ENCODE data around the gene SP4. TPM values are rescaled to one million over a fixed set of nuclear protein-coding genes. Genes with fewer than 3 reads are reported as not detected.

Gene SP4
- total RNA-seq, 2 experiments from 2014 or later, result 15.8 to 17.0 TPM

GRCh38 chr7:21463524-21463923, 35.6 kb downstream of the SP4 start:
- no peak overlapping the region for H3K27ac ChIP-seq (ENCODE audit: low read depth, low read length, poor library complexity, severe bottlenecking)
- no peak overlapping the region for H3K4me2 ChIP-seq (ENCODE audit: low read length)
- no peaks in the 10 kb centered on the region for H3K9me2 ChIP-seq (ENCODE audit: insufficient read depth, low read length)
- no peak for DNase-seq (ENCODE audit: low spot score)
- POLR2A ChIA-PET, result no interaction called here
- no peak for TF ChIP-seq EZH2phosphoT487 (IDR thresholded peaks at IDR 0.05; ENCODE audit: borderline replicate concordance, low read depth, low read length)
- TF ChIP-seq, protein P1, sequence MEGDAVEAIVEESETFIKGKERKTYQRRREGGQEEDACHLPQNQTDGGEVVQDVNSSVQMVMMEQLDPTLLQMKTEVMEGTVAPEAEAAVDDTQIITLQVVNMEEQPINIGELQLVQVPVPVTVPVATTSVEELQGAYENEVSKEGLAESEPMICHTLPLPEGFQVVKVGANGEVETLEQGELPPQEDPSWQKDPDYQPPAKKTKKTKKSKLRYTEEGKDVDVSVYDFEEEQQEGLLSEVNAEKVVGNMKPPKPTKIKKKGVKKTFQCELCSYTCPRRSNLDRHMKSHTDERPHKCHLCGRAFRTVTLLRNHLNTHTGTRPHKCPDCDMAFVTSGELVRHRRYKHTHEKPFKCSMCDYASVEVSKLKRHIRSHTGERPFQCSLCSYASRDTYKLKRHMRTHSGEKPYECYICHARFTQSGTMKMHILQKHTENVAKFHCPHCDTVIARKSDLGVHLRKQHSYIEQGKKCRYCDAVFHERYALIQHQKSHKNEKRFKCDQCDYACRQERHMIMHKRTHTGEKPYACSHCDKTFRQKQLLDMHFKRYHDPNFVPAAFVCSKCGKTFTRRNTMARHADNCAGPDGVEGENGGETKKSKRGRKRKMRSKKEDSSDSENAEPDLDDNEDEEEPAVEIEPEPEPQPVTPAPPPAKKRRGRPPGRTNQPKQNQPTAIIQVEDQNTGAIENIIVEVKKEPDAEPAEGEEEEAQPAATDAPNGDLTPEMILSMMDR (conservative IDR thresholded peaks at IDR 0.05; ENCODE audit: low read length), result no peak
- peaks cover 21% of the 10 kb centered on the region for H3K36me3 ChIP-seq (ENCODE audit: insufficient read depth, low read length)
- H4K20me1 ChIP-seq (ENCODE audit: insufficient read depth, low read length), result no peaks in the 10 kb centered on the region
- no peak overlapping the region for H3K4me3 ChIP-seq (ENCODE audit: low read depth, low read length, poor library complexity, severe bottlenecking)
- H3K79me2 ChIP-seq (ENCODE audit: insufficient read depth, low read depth, low read length), result no peaks in the 10 kb centered on the region
- H3K9me3 ChIP-seq (ENCODE audit: low read length), result no peaks in the 10 kb centered on the region
- intact Hi-C loops (cut with micrococcal nuclease; ENCODE audit: unreplicated experiment), result no loop called here
- H3K4me1 ChIP-seq (ENCODE audit: insufficient read depth, low read length, poor library complexity, severe bottlenecking), result no peaks in the 10 kb centered on the region
- CTCF ChIA-PET (ENCODE audit: unreplicated experiment), result no interaction called here
- BruUV-seq (replicated peaks), result no TSS peak
- no peak overlapping the region for H2AFZ ChIP-seq (ENCODE audit: low read length)

GRCh38 chr7:21468969-21469368, 41.1 kb downstream of the SP4 start:
- Histone ChIP-seq H3K4me1 (ENCODE audit: insufficient read depth, low read length, poor library complexity, severe bottlenecking) (no peaks in the 10 kb centered on the region), H3K4me3 (ENCODE audit: low read depth, low read length, poor library complexity, severe bottlenecking) (no peak overlapping the region), H4K20me1 (ENCODE audit: insufficient read depth, low read length) (no peaks in the 10 kb centered on the region), H3K9me2 (ENCODE audit: insufficient read depth, low read length) (no peaks in the 10 kb centered on the region), H3K79me2 (ENCODE audit: insufficient read depth, low read depth, low read length) (no peaks in the 10 kb centered on the region), H2AFZ (ENCODE audit: low read length) (no peak overlapping the region), H3K27ac (ENCODE audit: low read depth, low read length, poor library complexity, severe bottlenecking) (no peak overlapping the region), H3K36me3 (ENCODE audit: insufficient read depth, low read length) (peaks cover 6% of the 10 kb centered on the region), H3K4me2 (ENCODE audit: low read length) (no peak overlapping the region), H3K9me3 (ENCODE audit: low read length) (no peaks in the 10 kb centered on the region)
- no TSS peak for BruUV-seq (replicated peaks)
- ChIA-PET POLR2A (no interaction called here), CTCF (ENCODE audit: unreplicated experiment) (no interaction called here)
- intact Hi-C loops (cut with micrococcal nuclease; ENCODE audit: unreplicated experiment), result no loop called here
- DNase-seq (ENCODE audit: low spot score), result no peak
- TF ChIP-seq, protein P1 (conservative IDR thresholded peaks at IDR 0.05; ENCODE audit: low read length), result no peak
- no peak for TF ChIP-seq EZH2phosphoT487 (IDR thresholded peaks at IDR 0.05; ENCODE audit: borderline replicate concordance, low read depth, low read length)

DNA sequence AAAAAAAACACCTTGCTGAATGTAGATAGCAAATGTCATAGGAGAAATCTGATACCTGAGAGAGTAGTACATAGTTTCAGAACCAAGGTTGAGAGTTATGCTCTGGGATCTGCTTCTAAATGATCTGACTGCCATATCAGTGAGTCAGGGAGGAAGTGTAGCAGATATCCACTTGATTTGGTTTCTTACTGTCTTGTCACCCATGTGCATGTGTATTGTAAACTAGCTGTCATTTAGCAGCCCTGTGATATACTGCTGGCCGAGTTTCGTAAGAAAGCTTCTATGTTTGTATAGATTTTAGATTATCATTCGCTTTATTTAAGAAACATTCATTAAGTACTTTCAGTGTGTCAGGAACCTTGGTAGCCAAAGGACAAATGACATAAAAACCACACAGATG, 42.0 kb downstream of the SP4 start:
- intact Hi-C loops (cut with micrococcal nuclease; ENCODE audit: unreplicated experiment), result no loop called here
- H3K4me1 ChIP-seq (ENCODE audit: insufficient read depth, low read length, poor library complexity, severe bottlenecking), result no peaks in the 10 kb centered on the region
- BruUV-seq (replicated peaks), result no TSS peak
- no peaks in the 10 kb centered on the region for H3K79me2 ChIP-seq (ENCODE audit: insufficient read depth, low read depth, low read length)
- H3K27ac ChIP-seq (ENCODE audit: low read depth, low read length, poor library complexity, severe bottlenecking), result no peak overlapping the region
- no peaks in the 10 kb centered on the region for H3K9me2 ChIP-seq (ENCODE audit: insufficient read depth, low read length)
- H3K36me3 ChIP-seq (ENCODE audit: insufficient read depth, low read length), result peaks cover 6% of the 10 kb centered on the region
- no peaks in the 10 kb centered on the region for H3K9me3 ChIP-seq (ENCODE audit: low read length)
- ChIA-PET CTCF (ENCODE audit: unreplicated experiment) (no interaction called here), POLR2A (interaction anchor here (0.6 to 0.9 kb wide), 3 partner anchors 35 to 1070 kb away, joined by 3 to 5 read pairs (median 3); no protein-coding TSS in a partner anchor)
- H3K4me2 ChIP-seq (ENCODE audit: low read length), result no peak overlapping the region
- H2AFZ ChIP-seq (ENCODE audit: low read length), result no peak overlapping the region
- no peak for DNase-seq (ENCODE audit: low spot score)
- H3K4me3 ChIP-seq (ENCODE audit: low read depth, low read length, poor library complexity, severe bottlenecking), result no peak overlapping the region
- TF ChIP-seq EZH2phosphoT487 (IDR thresholded peaks at IDR 0.05; ENCODE audit: borderline replicate concordance, low read depth, low read length), result no peak
- TF ChIP-seq, protein P1 (conservative IDR thresholded peaks at IDR 0.05; ENCODE audit: low read length), result no peak
- H4K20me1 ChIP-seq (ENCODE audit: insufficient read depth, low read length), result no peaks in the 10 kb centered on the region
